ENCODE results near the gene GAB2. TPM values are rescaled to one million over a fixed set of nuclear protein-coding genes. Genes with fewer than 3 reads are reported as not detected.
"Not testable (repeated sequence)": the region's sequence is repeated elsewhere in the genome, so short reads cannot be mapped to it uniquely, and the experiment has no call there.

Gene GAB2
- total and polyA plus RNA-seq, 12 donors, result 2.4 to 22.4 (median 16.2) TPM

- H3K9me3 ChIP-seq (replicated peaks in 1 of 3), result no peaks in the 10 kb centered on the region
- no peak for DNase-seq
- peaks cover 0 to 14% of the 10 kb centered on the region in 2 donors for H3K4me1 ChIP-seq (replicated peaks in 1 of 2)
- H3K27ac ChIP-seq, result no peak overlapping the region
- intact Hi-C loops (cut with DNase I), result no loop called here
- H3K27me3 ChIP-seq, result no peaks in the 10 kb centered on the region
- no peak overlapping the region for H3K4me3 ChIP-seq
- no peaks in the 10 kb centered on the region for H3K36me3 ChIP-seq (replicated peaks in 1 of 2)
- TF ChIP-seq CTCF (IDR thresholded peaks at IDR 0.05), result no peak
- no peak for TF ChIP-seq POLR2A (IDR thresholded peaks at IDR 0.05)
- 92 to 96% (median 94%) methylated on average over 3 of the region's 3 CpGs for WGBS, 4 donors
Measured at GRCh38 chr11:78364128-78364751, 53.4 kb downstream of the GAB2 start.

GRCh38 chr11:78363024-78363619, 54.5 kb downstream of the GAB2 start:
- peaks cover 0 to 14% of the 10 kb centered on the region in 2 donors for H3K4me1 ChIP-seq (replicated peaks in 1 of 2)
- H3K4me3 ChIP-seq, result no peak overlapping the region
- 72 to 88% (median 75%) methylated on average over 1 of the region's 1 CpG for WGBS, 4 donors
- H3K36me3 ChIP-seq (replicated peaks in 1 of 2), result no peaks in the 10 kb centered on the region
- H3K9me3 ChIP-seq (replicated peaks in 1 of 3), result no peaks in the 10 kb centered on the region
- no peak overlapping the region for H3K27ac ChIP-seq
- TF ChIP-seq POLR2A (IDR thresholded peaks at IDR 0.05), result no peak
- no peak for TF ChIP-seq CTCF (IDR thresholded peaks at IDR 0.05)
- H3K27me3 ChIP-seq, result no peaks in the 10 kb centered on the region
- no peak for DNase-seq
- intact Hi-C loops (cut with DNase I), result no loop called here

GRCh38 chr11:78361228-78361627, 56.4 kb downstream of the GAB2 start:
- no peak for TF ChIP-seq POLR2A (IDR thresholded peaks at IDR 0.05)
- TF ChIP-seq CTCF (IDR thresholded peaks at IDR 0.05), result no peak
- WGBS, 4 donors, result 86 to 95% (median 89%) methylated on average over 2 of the region's 2 CpGs
- H3K36me3 ChIP-seq (replicated peaks in 1 of 2), result no peaks in the 10 kb centered on the region
- no peak overlapping the region for H3K4me3 ChIP-seq
- H3K9me3 ChIP-seq (replicated peaks in 1 of 3), result no peaks in the 10 kb centered on the region
- H3K27me3 ChIP-seq, result no peaks in the 10 kb centered on the region
- H3K27ac ChIP-seq, result no peak overlapping the region
- peaks cover 0 to 14% of the 10 kb centered on the region in 2 donors for H3K4me1 ChIP-seq (replicated peaks in 1 of 2)
- intact Hi-C loops (cut with DNase I), result no loop called here
- DNase-seq, result no peak

GRCh38 chr11:78359921-78360320, 57.7 kb downstream of the GAB2 start:
- Histone ChIP-seq H3K27me3 (no peaks in the 10 kb centered on the region), H3K4me3 (no peak overlapping the region), H3K9me3 (replicated peaks in 1 of 3) (no peaks in the 10 kb centered on the region), H3K36me3 (replicated peaks in 1 of 2) (no peaks in the 10 kb centered on the region), H3K4me1 (replicated peaks in 1 of 2) (peaks cover 0 to 7% of the 10 kb centered on the region in 2 donors), H3K27ac (no peak overlapping the region)
- WGBS, 4 donors, result 76 to 91% (median 79%) methylated on average over 3 of the region's 3 CpGs
- no peak for DNase-seq
- intact Hi-C loops (cut with DNase I), result no loop called here
- no peak for TF ChIP-seq POLR2A (IDR thresholded peaks at IDR 0.05)
- no peak for TF ChIP-seq CTCF (IDR thresholded peaks at IDR 0.05)

- H3K4me3 ChIP-seq; DNase-seq; H3K36me3 ChIP-seq (replicated peaks in 1 of 2); H3K27ac ChIP-seq; H3K27me3 ChIP-seq; H3K9me3 ChIP-seq (replicated peaks in 1 of 3); intact Hi-C loops (cut with DNase I): not testable (repeated sequence)
- WGBS, 4 donors, result 85 to 100% (median 99%) methylated on average over 2 to 3 of the region's 3 CpGs
- H3K4me1 ChIP-seq (replicated peaks in 1 of 2), result peaks cover 0 to 15% of the 10 kb centered on the region in 2 donors
Measured at GRCh38 chr11:78357924-78358323, 59.7 kb downstream of the GAB2 start.

GRCh38 chr11:78357425-78357824, 60.2 kb downstream of the GAB2 start:
- H3K36me3 ChIP-seq (replicated peaks in 1 of 2); H3K9me3 ChIP-seq (replicated peaks in 1 of 3); H3K27ac ChIP-seq; H3K4me3 ChIP-seq; intact Hi-C loops (cut with DNase I); DNase-seq; H3K27me3 ChIP-seq: not testable (repeated sequence)
- 91 to 100% (median 94%) methylated on average over 1 of the region's 1 CpG for WGBS, 4 donors
- H3K4me1 ChIP-seq (replicated peaks in 1 of 2), result peaks cover 0 to 20% of the 10 kb centered on the region in 2 donors

- H3K9me3 ChIP-seq (replicated peaks in 1 of 3); H3K27ac ChIP-seq; DNase-seq; H3K27me3 ChIP-seq; H3K36me3 ChIP-seq (replicated peaks in 1 of 2); intact Hi-C loops (cut with DNase I); H3K4me3 ChIP-seq: not testable (repeated sequence)
- WGBS, 4 donors, result 91 to 94% (median 93%) methylated on average over 3 of the region's 3 CpGs
- H3K4me1 ChIP-seq (replicated peaks in 1 of 2), result peaks cover 0 to 36% of the 10 kb centered on the region in 2 donors
Measured at GRCh38 chr11:78355742-78356141, 61.9 kb downstream of the GAB2 start.

All from adrenal gland (tissue), 12 donors.